Measurements from ENCODE around the gene UGT1A9. TPM values are rescaled to one million over a fixed set of nuclear protein-coding genes. Genes with fewer than 3 reads are reported as not detected.
"Not testable (repeated sequence)": the region's sequence is repeated elsewhere in the genome, so short reads cannot be mapped to it uniquely, and the experiment has no call there.

Gene UGT1A9
- total RNA-seq, 1 donor from 2014 or later, result not detected

- H3K4me2 ChIP-seq, result no peak overlapping the region
- no peaks in the 10 kb centered on the region for H3K4me1 ChIP-seq
- TF ChIP-seq CTCF (IDR thresholded peaks at IDR 0.05), result no peak
- no peak for TF ChIP-seq EZH2 (IDR thresholded peaks at IDR 0.05)
- TF ChIP-seq EZH2phosphoT487 (IDR thresholded peaks at IDR 0.05), result no peak
- H3K27me3 Mint-ChIP-seq (ENCODE audit: insufficient read depth, low read depth), result peaks cover 2% of the 10 kb centered on the region
- no peaks in the 10 kb centered on the region for H3K4me1 Mint-ChIP-seq
- H3K9ac ChIP-seq, result no peak overlapping the region
- H3K9me3 Mint-ChIP-seq, result peaks cover 6% of the 10 kb centered on the region
- no peaks in the 10 kb centered on the region for H3K27me3 ChIP-seq
- no peaks in the 10 kb centered on the region for H3K9me3 ChIP-seq (ENCODE audit: low read depth)
- no peaks in the 10 kb centered on the region for H4K20me1 ChIP-seq (ENCODE audit: low read depth)
- no peaks in the 10 kb centered on the region for H3K36me3 ChIP-seq
- no peak overlapping the region for H2AFZ ChIP-seq (replicated peaks)
- no peaks in the 10 kb centered on the region for H3K36me3 Mint-ChIP-seq
- no peak for DNase-seq (ENCODE audit: low spot score)
- no peak overlapping the region for H3K27ac Mint-ChIP-seq
- no peak overlapping the region for H3K27ac ChIP-seq
- H3K4me3 Mint-ChIP-seq, result no peak overlapping the region
- no peak overlapping the region for H3K4me3 ChIP-seq
- no peaks in the 10 kb centered on the region for H3F3A ChIP-seq (ENCODE audit: low read depth)
- no peaks in the 10 kb centered on the region for H3K79me2 ChIP-seq (ENCODE audit: low read depth)
Measured at GRCh38 chr2:233638836-233639235, 32.9 kb upstream of the UGT1A9 start.

GRCh38 chr2:233639860-233640259, 31.8 kb upstream of the UGT1A9 start:
- no peaks in the 10 kb centered on the region for H4K20me1 ChIP-seq (ENCODE audit: low read depth)
- no peak overlapping the region for H3K9ac ChIP-seq
- no peaks in the 10 kb centered on the region for H3K36me3 ChIP-seq
- no peaks in the 10 kb centered on the region for H3K4me1 Mint-ChIP-seq
- DNase-seq (ENCODE audit: low spot score), result no peak
- H2AFZ ChIP-seq (replicated peaks), result no peak overlapping the region
- H3K27ac Mint-ChIP-seq, result no peak overlapping the region
- H3K27me3 Mint-ChIP-seq (ENCODE audit: insufficient read depth, low read depth), result peaks cover 2% of the 10 kb centered on the region
- no peak overlapping the region for H3K27ac ChIP-seq
- peaks cover 11% of the 10 kb centered on the region for H3K9me3 Mint-ChIP-seq
- no peak for TF ChIP-seq CTCF (IDR thresholded peaks at IDR 0.05)
- TF ChIP-seq EZH2 (IDR thresholded peaks at IDR 0.05), result no peak
- no peak for TF ChIP-seq EZH2phosphoT487 (IDR thresholded peaks at IDR 0.05)
- H3K36me3 Mint-ChIP-seq, result no peaks in the 10 kb centered on the region
- H3K9me3 ChIP-seq (ENCODE audit: low read depth), result no peaks in the 10 kb centered on the region
- no peaks in the 10 kb centered on the region for H3K27me3 ChIP-seq
- no peak overlapping the region for H3K4me3 Mint-ChIP-seq
- H3K4me1 ChIP-seq, result no peaks in the 10 kb centered on the region
- H3K79me2 ChIP-seq (ENCODE audit: low read depth), result no peaks in the 10 kb centered on the region
- H3K4me2 ChIP-seq, result no peak overlapping the region
- H3K4me3 ChIP-seq, result no peak overlapping the region
- no peaks in the 10 kb centered on the region for H3F3A ChIP-seq (ENCODE audit: low read depth)

GRCh38 chr2:233643128-233643527, 28.6 kb upstream of the UGT1A9 start:
- H3K9me3 ChIP-seq (ENCODE audit: low read depth), result no peaks in the 10 kb centered on the region
- H3K4me1 ChIP-seq, result no peaks in the 10 kb centered on the region
- no peaks in the 10 kb centered on the region for H3K36me3 ChIP-seq
- H2AFZ ChIP-seq (replicated peaks), result no peak overlapping the region
- H3K4me3 ChIP-seq, result no peak overlapping the region
- no peaks in the 10 kb centered on the region for H3K27me3 Mint-ChIP-seq (ENCODE audit: insufficient read depth, low read depth)
- H3K27ac Mint-ChIP-seq, result no peak overlapping the region
- no peaks in the 10 kb centered on the region for H4K20me1 ChIP-seq (ENCODE audit: low read depth)
- no peaks in the 10 kb centered on the region for H3F3A ChIP-seq (ENCODE audit: low read depth)
- H3K4me1 Mint-ChIP-seq, result no peaks in the 10 kb centered on the region
- no peak overlapping the region for H3K27ac ChIP-seq
- no peaks in the 10 kb centered on the region for H3K36me3 Mint-ChIP-seq
- no peaks in the 10 kb centered on the region for H3K79me2 ChIP-seq (ENCODE audit: low read depth)
- peaks cover 36% of the 10 kb centered on the region for H3K9me3 Mint-ChIP-seq
- peak; percentile 35 for DNase-seq (ENCODE audit: low spot score)
- H3K27me3 ChIP-seq, result no peaks in the 10 kb centered on the region
- no peak overlapping the region for H3K4me2 ChIP-seq
- peak overlapping the region; percentile 52 for H3K4me3 Mint-ChIP-seq
- H3K9ac ChIP-seq, result no peak overlapping the region
- TF ChIP-seq EZH2phosphoT487 (IDR thresholded peaks at IDR 0.05), result no peak
- peak; percentile 35 for TF ChIP-seq CTCF (IDR thresholded peaks at IDR 0.05)

GRCh38 chr2:233646033-233646432, 25.7 kb upstream of the UGT1A9 start:
- H3K9ac ChIP-seq; H3F3A ChIP-seq (ENCODE audit: low read depth); H3K4me3 Mint-ChIP-seq; H3K27ac Mint-ChIP-seq; H3K9me3 ChIP-seq (ENCODE audit: low read depth); H3K4me1 Mint-ChIP-seq; H3K4me3 ChIP-seq; H3K36me3 Mint-ChIP-seq; H4K20me1 ChIP-seq (ENCODE audit: low read depth); H3K27me3 ChIP-seq; H3K36me3 ChIP-seq; H3K27me3 Mint-ChIP-seq (ENCODE audit: insufficient read depth, low read depth); H3K27ac ChIP-seq; H3K4me1 ChIP-seq; H3K79me2 ChIP-seq (ENCODE audit: low read depth); H2AFZ ChIP-seq (replicated peaks); H3K4me2 ChIP-seq: not testable (repeated sequence)
- H3K9me3 Mint-ChIP-seq, result peaks cover 36% of the 10 kb centered on the region
- peak; percentile 5 for DNase-seq (ENCODE audit: low spot score)
